NT2/D1 (cell line): ENCODE measurements around the gene PADI6.

ENCODE experiments used
- DNase-seq: peaks from one replicate; pipeline ENCODE4 v3.0.0-alpha.2; 2011; ENCODE audit warnings: low read depth, low spot score
- H3K27me3 ChIP-seq: 2 replicates; pipeline ENCODE4 v1.6.0; 2011; ENCODE audit warnings: mild to moderate bottlenecking; ENCODE audit not compliant: insufficient read length, insufficient read depth
- H3K36me3 ChIP-seq: 2 replicates; pipeline ENCODE4 v1.6.1; 2011; ENCODE audit warnings: mild to moderate bottlenecking, low read length, mixed read lengths; ENCODE audit not compliant: insufficient read depth, insufficient read length
- H3K4me1 ChIP-seq: 2 replicates; pipeline ENCODE4 v1.5.1; 2011; ENCODE audit not compliant: insufficient read depth, insufficient read length
- H3K4me3 ChIP-seq: 2 replicates; pipeline ENCODE4 v1.5.1; 2011; ENCODE audit warnings: low read depth; ENCODE audit not compliant: insufficient read length
- H3K9ac ChIP-seq: 2 replicates; pipeline ENCODE4 v1.6.0; 2011; ENCODE audit warnings: low read depth; ENCODE audit not compliant: insufficient read length
- H3K9me3 ChIP-seq: 2 replicates; pipeline ENCODE4 v1.5.1; 2011; ENCODE audit warnings: mild to moderate bottlenecking, low read length; ENCODE audit not compliant: insufficient read depth
- SUZ12 ChIP-seq: IDR thresholded peaks from 2 replicates; pipeline ENCODE4 v1.6.1; 2011; ENCODE audit not compliant: insufficient read length, insufficient read depth; ENCODE audit errors: extremely low read depth
- YY1 ChIP-seq: IDR thresholded peaks from 2 replicates; pipeline ENCODE4 v1.6.1; 2011; ENCODE audit not compliant: insufficient read length, insufficient read depth
- ZNF274 ChIP-seq: IDR thresholded peaks from 2 replicates; pipeline ENCODE4 v1.6.1; 2011; ENCODE audit warnings: mild to moderate bottlenecking, low read depth, low read length

PADI6 gene

DNA sequence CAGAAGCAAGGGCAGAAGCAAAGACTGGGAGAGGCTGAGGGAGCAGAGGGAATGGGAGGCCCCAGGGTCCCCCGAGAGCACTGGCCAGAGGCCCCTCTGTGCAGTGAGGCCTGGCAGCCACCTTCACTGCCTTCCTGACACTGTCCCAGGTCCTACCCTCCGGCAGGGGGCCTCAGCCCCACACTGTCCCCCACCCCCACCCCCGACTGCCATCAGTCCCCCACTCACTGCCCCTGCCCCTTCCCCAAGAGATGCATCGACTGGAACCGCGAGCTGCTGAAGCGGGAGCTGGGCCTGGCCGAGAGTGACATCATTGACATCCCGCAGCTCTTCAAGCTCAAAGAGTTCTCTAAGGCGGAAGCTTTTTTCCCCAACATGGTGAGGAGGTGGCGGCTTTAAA, 13.0 kb upstream of the PADI6 start:
- Histone ChIP-seq H3K9ac (peak overlapping the region; percentile 74), H3K36me3 (no peaks in the 10 kb centered on the region), H3K4me3 (no peak overlapping the region), H3K27me3 (no peaks in the 10 kb centered on the region), H3K9me3 (no peaks in the 10 kb centered on the region), H3K4me1 (peaks cover 5% of the 10 kb centered on the region)
- TF ChIP-seq YY1 (no peak), ZNF274 (no peak), SUZ12 (no peak)
- DNase-seq, result no peak

DNA sequence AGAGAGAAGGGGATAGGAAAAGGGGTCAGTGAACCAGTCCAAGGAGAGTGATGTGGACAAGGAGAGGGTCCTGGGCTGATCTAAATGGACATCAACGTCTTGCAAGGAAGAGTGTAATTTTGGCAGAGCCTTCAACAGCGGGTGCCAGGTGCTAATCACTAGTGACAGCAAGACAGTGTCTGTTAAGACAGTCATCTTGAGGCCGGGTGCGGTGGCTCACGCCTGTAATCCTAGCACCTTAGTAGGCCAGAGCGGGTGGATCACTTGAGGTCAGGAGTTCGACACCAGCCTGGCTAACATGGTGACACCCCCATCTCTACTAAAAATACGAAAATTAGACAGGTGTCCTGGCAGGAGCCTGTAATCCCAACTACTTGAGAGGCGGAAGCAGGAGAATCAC, 12.2 kb upstream of the PADI6 start:
- H3K9ac ChIP-seq, result no peak overlapping the region
- peaks cover 5% of the 10 kb centered on the region for H3K4me1 ChIP-seq
- no peak overlapping the region for H3K4me3 ChIP-seq
- TF ChIP-seq ZNF274, result no peak
- no peak for TF ChIP-seq YY1
- no peak for TF ChIP-seq SUZ12
- H3K36me3 ChIP-seq, result no peaks in the 10 kb centered on the region
- H3K9me3 ChIP-seq, result no peaks in the 10 kb centered on the region
- DNase-seq, result no peak
- no peaks in the 10 kb centered on the region for H3K27me3 ChIP-seq

DNA sequence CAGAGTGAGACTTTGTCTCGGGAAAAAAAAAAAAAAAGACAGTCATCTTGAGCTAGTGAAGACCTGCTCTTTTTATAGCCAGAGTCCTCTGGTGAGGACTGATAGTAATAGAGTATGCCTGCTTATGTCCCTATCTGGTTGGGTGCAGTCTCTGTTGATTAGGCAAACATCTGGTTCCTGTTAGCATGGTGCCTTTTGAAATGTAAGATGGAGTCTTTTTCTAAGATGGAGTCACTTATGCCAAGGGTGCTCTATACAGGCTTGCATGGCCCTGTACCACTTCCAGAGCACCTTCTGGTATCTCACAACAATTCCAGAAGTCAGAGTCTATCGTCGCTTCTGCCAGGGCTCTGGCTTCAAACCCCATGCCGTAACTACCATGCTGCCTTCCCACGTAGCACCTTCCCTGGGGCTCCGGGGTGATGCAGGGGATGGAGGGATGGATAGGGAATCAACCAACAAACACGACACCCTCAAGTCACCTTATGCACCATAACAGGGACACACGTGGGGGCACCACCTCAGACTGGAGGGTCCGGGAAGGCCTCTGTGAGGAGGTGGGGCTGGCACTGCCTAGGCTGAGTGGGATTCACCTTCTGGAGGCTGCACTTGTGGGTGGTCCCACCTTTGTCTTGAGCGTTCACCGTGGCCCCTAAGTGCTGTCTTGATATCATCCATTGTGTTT, 11.6 kb upstream of the PADI6 start:
- Histone ChIP-seq H3K9ac (no peak overlapping the region), H3K4me3 (no peak overlapping the region), H3K36me3 (no peaks in the 10 kb centered on the region), H3K9me3 (no peaks in the 10 kb centered on the region), H3K27me3 (no peaks in the 10 kb centered on the region), H3K4me1 (peaks cover 5% of the 10 kb centered on the region)
- no peak for DNase-seq
- TF ChIP-seq ZNF274, result no peak
- TF ChIP-seq SUZ12, result no peak
- no peak for TF ChIP-seq YY1

DNA sequence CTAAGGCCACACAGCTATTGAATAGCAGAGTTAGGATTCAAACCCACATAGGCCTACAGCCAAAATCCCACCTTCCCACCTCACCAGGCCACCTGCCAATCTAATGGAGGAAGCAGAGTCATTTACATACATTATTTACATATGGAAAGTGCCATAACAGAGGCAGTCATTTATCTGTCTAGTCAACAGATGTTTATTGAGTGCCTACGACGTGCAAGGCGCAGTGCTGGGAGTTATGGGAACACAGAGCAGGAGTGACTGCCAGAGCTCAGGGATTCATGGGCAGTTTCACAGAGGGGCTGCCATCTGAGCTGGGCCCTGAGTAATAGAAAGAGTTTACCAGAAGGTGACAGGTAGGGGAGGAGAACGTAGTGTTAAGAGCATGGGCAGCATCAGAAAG, 10.3 kb upstream of the PADI6 start:
- no peak overlapping the region for H3K9ac ChIP-seq
- no peaks in the 10 kb centered on the region for H3K9me3 ChIP-seq
- no peaks in the 10 kb centered on the region for H3K27me3 ChIP-seq
- no peak overlapping the region for H3K4me3 ChIP-seq
- DNase-seq, result no peak
- H3K36me3 ChIP-seq, result no peaks in the 10 kb centered on the region
- H3K4me1 ChIP-seq, result peaks cover 3% of the 10 kb centered on the region
- TF ChIP-seq SUZ12 (no peak), ZNF274 (no peak), YY1 (no peak)

DNA sequence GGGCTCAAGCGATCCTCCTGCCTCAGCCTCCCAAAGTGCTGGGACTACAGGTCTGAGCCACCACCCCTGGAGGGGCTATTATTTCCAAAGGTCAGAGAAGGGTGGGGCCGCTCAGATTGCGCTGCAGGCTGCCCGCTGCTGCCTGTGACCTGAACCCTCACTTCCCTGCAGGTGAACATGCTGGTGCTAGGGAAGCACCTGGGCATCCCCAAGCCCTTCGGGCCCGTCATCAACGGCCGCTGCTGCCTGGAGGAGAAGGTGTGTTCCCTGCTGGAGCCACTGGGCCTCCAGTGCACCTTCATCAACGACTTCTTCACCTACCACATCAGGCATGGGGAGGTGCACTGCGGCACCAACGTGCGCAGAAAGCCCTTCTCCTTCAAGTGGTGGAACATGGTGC, 8.6 kb upstream of the PADI6 start:
- no peaks in the 10 kb centered on the region for H3K9me3 ChIP-seq
- no peak overlapping the region for H3K4me3 ChIP-seq
- TF ChIP-seq YY1 (no peak), ZNF274 (no peak), SUZ12 (no peak)
- no peak for DNase-seq
- H3K9ac ChIP-seq, result no peak overlapping the region
- no peaks in the 10 kb centered on the region for H3K36me3 ChIP-seq
- peaks cover 3% of the 10 kb centered on the region for H3K4me1 ChIP-seq
- no peaks in the 10 kb centered on the region for H3K27me3 ChIP-seq

DNA sequence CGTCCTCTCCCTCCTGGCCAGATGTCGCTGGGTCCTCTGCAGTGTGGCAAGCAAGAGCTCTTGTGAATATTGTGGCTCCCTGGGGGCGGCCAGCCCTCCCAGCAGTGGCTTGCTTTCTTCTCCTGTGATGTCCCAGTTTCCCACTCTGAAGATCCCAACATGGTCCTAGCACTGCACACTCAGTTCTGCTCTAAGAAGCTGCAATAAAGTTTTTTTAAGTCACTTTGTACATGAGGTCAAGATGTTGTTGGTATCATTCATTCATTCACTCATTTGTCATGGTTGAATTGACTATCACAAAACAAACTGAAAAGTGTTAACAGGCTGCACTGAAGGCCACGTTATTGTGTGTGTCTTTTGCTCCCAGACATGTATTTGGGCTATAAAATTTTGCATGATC, 8.2 kb upstream of the PADI6 start:
- Histone ChIP-seq H3K27me3 (no peaks in the 10 kb centered on the region), H3K36me3 (no peaks in the 10 kb centered on the region)
- no peak for TF ChIP-seq ZNF274
- no peak for TF ChIP-seq SUZ12
- TF ChIP-seq YY1, result no peak

DNA sequence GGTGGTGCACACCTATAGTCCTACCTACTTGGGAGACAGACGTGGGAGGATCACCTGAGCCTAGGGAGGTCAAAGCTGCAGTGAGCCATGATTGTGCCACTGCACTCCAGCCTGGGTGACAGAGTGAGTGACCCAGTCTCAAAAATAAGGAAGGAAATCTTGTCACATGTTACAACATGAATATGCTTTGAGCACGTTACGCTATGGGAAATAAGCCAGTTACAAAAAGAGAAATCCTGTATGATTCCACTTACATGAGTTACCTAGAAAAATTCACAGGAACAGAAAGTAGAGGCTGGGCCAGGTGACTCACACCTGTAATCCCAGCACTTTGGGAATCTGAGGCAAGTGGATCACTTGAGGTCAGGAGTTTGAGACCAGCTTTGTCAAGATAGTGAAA, 6.7 kb upstream of the PADI6 start:
- no peak for DNase-seq
- H3K4me3 ChIP-seq, result no peak overlapping the region
- TF ChIP-seq YY1 (no peak), ZNF274 (no peak), SUZ12 (no peak)

More for the DNA sequence above, 8.2 kb upstream of the PADI6 start:
- H3K4me3 ChIP-seq, result no peak overlapping the region
- peaks cover 3% of the 10 kb centered on the region for H3K4me1 ChIP-seq
- no peaks in the 10 kb centered on the region for H3K9me3 ChIP-seq
- DNase-seq, result no peak
- H3K9ac ChIP-seq, result no peak overlapping the region

DNA sequence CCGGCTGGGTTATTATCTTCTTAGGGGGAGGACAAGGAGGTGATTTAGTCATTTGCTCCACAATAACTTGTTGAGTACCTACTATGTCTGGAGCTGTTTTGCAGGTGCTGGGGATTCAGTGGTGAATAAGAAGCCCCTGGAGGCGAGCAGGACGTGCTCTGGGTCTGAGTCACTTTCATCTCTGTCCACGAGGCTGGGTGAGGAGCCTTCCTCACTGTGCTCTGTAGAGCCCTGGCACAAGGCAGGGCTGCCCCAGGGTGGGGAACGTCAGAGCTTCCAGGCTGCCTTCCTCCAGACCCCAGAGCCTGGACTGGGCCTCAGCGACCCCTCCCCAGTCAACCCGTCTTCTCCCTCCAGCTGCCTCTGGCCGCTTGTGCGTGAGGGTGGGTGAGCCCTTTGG, 2.5 kb upstream of the PADI6 start:
- Histone ChIP-seq H3K36me3 (no peaks in the 10 kb centered on the region), H3K9me3 (no peaks in the 10 kb centered on the region), H3K9ac (peak overlapping the region; percentile 42), H3K4me3 (no peak overlapping the region), H3K4me1 (peaks cover 5% of the 10 kb centered on the region), H3K27me3 (no peaks in the 10 kb centered on the region)
- no peak for DNase-seq
- TF ChIP-seq YY1, result no peak

More for the DNA sequence above, 6.7 kb upstream of the PADI6 start:
- Histone ChIP-seq H3K4me1 (peaks cover 5% of the 10 kb centered on the region), H3K9me3 (no peaks in the 10 kb centered on the region), H3K36me3 (no peaks in the 10 kb centered on the region), H3K9ac (no peak overlapping the region), H3K27me3 (no peaks in the 10 kb centered on the region)
